RWPE2 (cell line): ENCODE data around the gene SMAD6.
A peak's percentile ranks its signal among the peaks of the same experiment; 100 is the strongest.

Experiments
- ATAC-seq: fragments of 200-7000 bp; cut with Tn5 transposase; 3 replicates; pipeline ENCODE4 v1.9.1; 2021; ENCODE audit warnings: low read depth
- DNase-seq: peaks from one replicate; pipeline ENCODE4 v3.0.0-alpha.2; 2020; ENCODE audit warnings: low spot score
- H3K27ac ChIP-seq: fragments of 450-650 bp; 2 replicates; pipeline ENCODE4 v1.5.1; 2017; ENCODE audit warnings: mild to moderate bottlenecking; ENCODE audit not compliant: poor library complexity, severe bottlenecking
- H3K27me3 ChIP-seq: fragments of 250-450 bp; sonication (Bioruptor Pico); 2 replicates; pipeline ENCODE4 v1.5.1; 2021; ENCODE audit warnings: mild to moderate bottlenecking, moderate library complexity; ENCODE audit not compliant: insufficient read depth, poor library complexity, severe bottlenecking
- H3K36me3 ChIP-seq: fragments of 250-450 bp; sonication (Bioruptor Pico); 2 replicates; pipeline ENCODE4 v1.5.1; 2020; ENCODE audit warnings: low read depth, mild to moderate bottlenecking, moderate library complexity
- H3K4me1 ChIP-seq: fragments of 250-450 bp; sonication (Bioruptor Pico); 2 replicates; pipeline ENCODE4 v1.5.1; 2021; ENCODE audit warnings: mild to moderate bottlenecking, moderate library complexity; ENCODE audit not compliant: insufficient read depth, poor library complexity, severe bottlenecking
- H3K4me3 ChIP-seq: fragments of 250-450 bp; sonication (Bioruptor Pico); 2 replicates; pipeline ENCODE4 v1.5.1; 2021; ENCODE audit warnings: mild to moderate bottlenecking, moderate library complexity; ENCODE audit not compliant: severe bottlenecking
- H3K9me3 ChIP-seq: fragments of 250-450 bp; sonication (Bioruptor Pico); 2 replicates; pipeline ENCODE4 v1.5.1; 2021; ENCODE audit warnings: mild to moderate bottlenecking, moderate library complexity; ENCODE audit not compliant: severe bottlenecking
- TF ChIP-seq, protein P1 (sequence below): fragments of 450-650 bp; IDR thresholded peaks from one replicate; pipeline ENCODE4 v1.5.1; 2017; ENCODE audit warnings: mild to moderate bottlenecking, moderate library complexity; ENCODE audit not compliant: poor library complexity, severe bottlenecking

Gene SMAD6

DNA sequence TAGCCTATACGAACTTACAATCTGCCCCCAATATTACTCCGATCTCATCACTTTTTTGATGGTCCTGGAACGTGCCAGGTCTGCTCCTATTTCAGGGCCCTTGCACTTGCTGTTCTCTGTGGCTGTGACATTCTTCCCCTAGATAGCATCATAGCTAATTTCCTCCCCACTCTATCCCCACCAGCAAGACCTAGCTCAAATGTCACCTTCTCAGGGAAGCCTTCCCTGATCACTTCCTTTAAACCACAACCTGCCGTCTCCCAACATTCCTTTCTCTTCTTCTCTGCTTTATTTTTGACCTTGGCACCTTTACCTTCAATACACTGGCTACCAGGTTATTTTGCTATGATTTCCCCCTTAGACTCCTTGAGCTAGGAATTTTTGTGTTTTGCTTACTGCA, 5.3 kb upstream of the SMAD6 start:
- no peaks in the 10 kb centered on the region for H3K4me1 ChIP-seq
- no peak for ATAC-seq
- H3K27me3 ChIP-seq: no peaks in the 10 kb centered on the region
- TF ChIP-seq, protein P1, sequence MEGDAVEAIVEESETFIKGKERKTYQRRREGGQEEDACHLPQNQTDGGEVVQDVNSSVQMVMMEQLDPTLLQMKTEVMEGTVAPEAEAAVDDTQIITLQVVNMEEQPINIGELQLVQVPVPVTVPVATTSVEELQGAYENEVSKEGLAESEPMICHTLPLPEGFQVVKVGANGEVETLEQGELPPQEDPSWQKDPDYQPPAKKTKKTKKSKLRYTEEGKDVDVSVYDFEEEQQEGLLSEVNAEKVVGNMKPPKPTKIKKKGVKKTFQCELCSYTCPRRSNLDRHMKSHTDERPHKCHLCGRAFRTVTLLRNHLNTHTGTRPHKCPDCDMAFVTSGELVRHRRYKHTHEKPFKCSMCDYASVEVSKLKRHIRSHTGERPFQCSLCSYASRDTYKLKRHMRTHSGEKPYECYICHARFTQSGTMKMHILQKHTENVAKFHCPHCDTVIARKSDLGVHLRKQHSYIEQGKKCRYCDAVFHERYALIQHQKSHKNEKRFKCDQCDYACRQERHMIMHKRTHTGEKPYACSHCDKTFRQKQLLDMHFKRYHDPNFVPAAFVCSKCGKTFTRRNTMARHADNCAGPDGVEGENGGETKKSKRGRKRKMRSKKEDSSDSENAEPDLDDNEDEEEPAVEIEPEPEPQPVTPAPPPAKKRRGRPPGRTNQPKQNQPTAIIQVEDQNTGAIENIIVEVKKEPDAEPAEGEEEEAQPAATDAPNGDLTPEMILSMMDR: no peak
- no peaks in the 10 kb centered on the region for H3K9me3 ChIP-seq
- no peak overlapping the region for H3K4me3 ChIP-seq
- H3K27ac ChIP-seq: no peak overlapping the region
- DNase-seq: no peak
- no peaks in the 10 kb centered on the region for H3K36me3 ChIP-seq

GRCh38 chr15:66698318-66698961, 3.6 kb upstream of the SMAD6 start:
- ATAC-seq (peak; percentile 64), DNase-seq (no peak)
- H3K27me3 ChIP-seq: peaks cover 7% of the 10 kb centered on the region
- H3K36me3 ChIP-seq: no peaks in the 10 kb centered on the region
- TF ChIP-seq, protein P1: peak; percentile 97
- no peaks in the 10 kb centered on the region for H3K4me1 ChIP-seq
- H3K9me3 ChIP-seq: no peaks in the 10 kb centered on the region
- H3K4me3 ChIP-seq: no peak overlapping the region
- H3K27ac ChIP-seq: no peak overlapping the region

DNA sequence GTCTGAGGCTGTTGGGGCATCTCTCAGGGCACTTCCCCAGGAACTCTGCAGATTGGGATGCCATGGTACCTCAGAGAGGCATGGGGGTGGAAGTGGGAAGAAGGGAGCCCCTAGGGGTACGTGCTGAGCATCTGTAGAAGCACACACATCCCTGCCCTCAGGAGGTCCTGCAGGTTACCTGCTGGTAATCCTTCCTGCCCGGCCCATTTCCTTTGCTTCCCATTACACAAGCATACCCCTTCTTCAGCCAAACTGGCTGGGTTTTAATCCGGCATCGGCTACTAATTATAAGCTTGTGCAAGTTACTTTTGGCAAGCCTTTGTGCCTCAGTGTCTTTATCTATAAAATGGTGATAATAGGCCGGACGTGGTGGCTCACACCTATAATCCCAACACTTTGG, 3.1 kb upstream of the SMAD6 start:
- Histone ChIP-seq H3K36me3 (no peaks in the 10 kb centered on the region), H3K9me3 (no peaks in the 10 kb centered on the region), H3K4me1 (no peaks in the 10 kb centered on the region), H3K27me3 (peaks cover 9% of the 10 kb centered on the region), H3K4me3 (no peak overlapping the region), H3K27ac (no peak overlapping the region)
- ATAC-seq (no peak), DNase-seq (no peak)
- TF ChIP-seq, protein P1: no peak

GRCh38 chr15:66700412-66700801, 1.6 kb upstream of the SMAD6 start:
- Histone ChIP-seq H3K4me1 (no peaks in the 10 kb centered on the region), H3K4me3 (peak overlapping the region; percentile 47), H3K27ac (peak overlapping the region; percentile 64), H3K27me3 (peaks cover 15% of the 10 kb centered on the region), H3K36me3 (no peaks in the 10 kb centered on the region), H3K9me3 (no peaks in the 10 kb centered on the region)
- ATAC-seq (no peak), DNase-seq (no peak)
- TF ChIP-seq, protein P1: no peak

- H3K36me3 ChIP-seq: no peaks in the 10 kb centered on the region
- peak; percentile 98 for DNase-seq
- peak; percentile 59 for ATAC-seq
- H3K27me3 ChIP-seq: peaks cover 15% of the 10 kb centered on the region
- peak overlapping the region; percentile 64 for H3K27ac ChIP-seq
- no peaks in the 10 kb centered on the region for H3K9me3 ChIP-seq
- no peaks in the 10 kb centered on the region for H3K4me1 ChIP-seq
- TF ChIP-seq, protein P1: no peak
- H3K4me3 ChIP-seq: peak overlapping the region; percentile 47
Observed at GRCh38 chr15:66700802-66701421, 1.1 kb upstream of the SMAD6 start.
